PC-3 (cell line): Measurements from ENCODE around the gene SARM1. TPM values are rescaled to one million over a fixed set of nuclear protein-coding genes. Genes with fewer than 3 reads are reported as not detected.

Experiments
- ATAC-seq: fragments of 200-7000 bp; cut with Tn5 transposase; 2 replicates; pipeline ENCODE4 v1.9.1; 2020; ENCODE audit warnings: mild to moderate bottlenecking, moderate library complexity
- BruUV-seq: library from RNA; stranded (reverse); fragments of 400-500 nt; replicated peaks from 2 replicates; lab custom pipeline; 2021; lab: Mats Ljungman, UMichigan
- CTCF ChIA-PET: fragments of 300-600 bp; sonication (Branson Sonifier 250); formaldehyde crosslinking; loops from one replicate; lab custom pipeline; 2022; ENCODE audit warnings: antibody characterized with exemption; lab: Charles Lee
- POLR2A ChIA-PET: fragments of 300-600 bp; sonication (Branson Sonifier 250); formaldehyde crosslinking; loops from one replicate; lab custom pipeline; 2022; ENCODE audit warnings: antibody characterized with exemption; ENCODE audit not compliant: unreplicated experiment; lab: Charles Lee
- DNase-seq: peaks from one replicate; pipeline ENCODE4 v3.0.0-alpha.2; 2015
- H2AFZ ChIP-seq: fragments of 300-600 bp; sonication (generic); 2 replicates; pipeline ENCODE4 v1.6.0; 2016; ENCODE audit warnings: antibody characterized with exemption, low read length
- H3F3A ChIP-seq: fragments of 300-600 bp; sonication (generic); one replicate; pipeline ENCODE4 v1.6.0; 2017; ENCODE audit warnings: antibody characterized with exemption, low read length, control low read depth, mild to moderate bottlenecking; ENCODE audit not compliant: unreplicated experiment
- H3K27ac ChIP-seq: fragments of 300-600 bp; sonication (generic); 2 replicates; pipeline ENCODE4 v1.5.1; 2016; ENCODE audit warnings: mild to moderate bottlenecking, low read length
- H3K27me3 ChIP-seq: fragments of 300-600 bp; sonication (generic); 2 replicates; pipeline ENCODE4 v1.6.1; 2016; ENCODE audit warnings: low read length, mixed read lengths
- H3K36me3 ChIP-seq: fragments of 300-600 bp; sonication (generic); 2 replicates; pipeline ENCODE4 v1.6.1; 2016; ENCODE audit warnings: low read depth, mixed run types, low read length, mixed read lengths
- H3K4me1 ChIP-seq: fragments of 300-600 bp; sonication (generic); 2 replicates; pipeline ENCODE4 v1.5.1; 2016; ENCODE audit warnings: low read length; ENCODE audit not compliant: insufficient read depth
- H3K4me2 ChIP-seq: fragments of 300-600 bp; sonication (generic); 2 replicates; pipeline ENCODE4 v1.6.0; 2016; ENCODE audit warnings: low read length
- H3K4me3 ChIP-seq: fragments of 300-600 bp; sonication (generic); 2 replicates; pipeline ENCODE4 v1.5.1; 2016; ENCODE audit warnings: mild to moderate bottlenecking, low read length, mixed read lengths
- H3K79me2 ChIP-seq: fragments of 300-600 bp; sonication (generic); 2 replicates; pipeline ENCODE4 v1.6.1; 2017; ENCODE audit warnings: low read length, mixed read lengths
- H3K9ac ChIP-seq: fragments of 300-600 bp; sonication (generic); 2 replicates; pipeline ENCODE4 v1.6.0; 2016; ENCODE audit warnings: mild to moderate bottlenecking, low read length
- H3K9me2 ChIP-seq: fragments of 300-600 bp; sonication (generic); replicated peaks from 2 replicates; pipeline ENCODE4 v1.6.1; 2016; ENCODE audit warnings: mixed run types, low read length, mixed read lengths
- H3K9me3 ChIP-seq: fragments of 300-600 bp; sonication (generic); 2 replicates; pipeline ENCODE4 v1.6.1; 2016; ENCODE audit warnings: low read length, mixed read lengths
- H4K20me1 ChIP-seq: fragments of 300-600 bp; sonication (generic); 2 replicates; pipeline ENCODE4 v1.6.1; 2016; ENCODE audit warnings: low read length, mixed read lengths
- CTCF ChIP-seq: fragments of 300-600 bp; sonication (generic); conservative IDR thresholded peaks from 2 replicates; pipeline ENCODE4 v1.5.1; 2017; ENCODE audit warnings: antibody characterized with exemption, low read depth, mild to moderate bottlenecking, low read length
- EZH2 ChIP-seq: fragments of 300-600 bp; sonication (generic); IDR thresholded peaks from one replicate; pipeline ENCODE4 v1.6.1; 2017; ENCODE audit warnings: antibody characterized with exemption, mild to moderate bottlenecking, low read length; ENCODE audit not compliant: unreplicated experiment
- EZH2phosphoT487 ChIP-seq: fragments of 300-600 bp; sonication (generic); IDR thresholded peaks from 2 replicates; pipeline ENCODE4 v1.6.1; 2018; ENCODE audit warnings: mild to moderate bottlenecking, antibody characterized with exemption, low read length, borderline replicate concordance
- intact Hi-C: fragments of 100-400 bp; cut with micrococcal nuclease; formaldehyde crosslinking; loops from 2 replicates; pipeline ENCODE4 v1.9.0; 2023
- total RNA-seq: library from RNA; depleted of rRNA; stranded (reverse); fragments of >200 nt; gene quantifications from 2 replicates; pipeline ENCODE4 v1.2.3, GENCODE V29; 2014

Gene SARM1
- total RNA-seq, 1 experiment from 2014 or later = 6.7 TPM

GRCh38 chr17:28405632-28406472, 34.4 kb downstream of the SARM1 start, which contains the start of gene SLC46A1:
Gene SLC46A1, minus strand, starts transcription at chr17:28406212. Its CDS starts 98 bp downstream, at chr17:28406114.
- TF ChIP-seq EZH2phosphoT487 = peak; percentile 86
- no peak for TF ChIP-seq CTCF
- peak; percentile 38 for DNase-seq
- Histone ChIP-seq H3K9me3 (no peaks in the 10 kb centered on the region), H3K4me3 (peak within 1 kb of the TSS; percentile 88), H3K9ac (peak within 1 kb of the TSS; percentile 63), H4K20me1 (no peaks in the 10 kb centered on the region), H3K4me1 (peaks cover 20% of the 10 kb centered on the region), H3K4me2 (peak within 1 kb of the TSS; percentile 99), H3K27me3 (no peaks in the 10 kb centered on the region), H3K36me3 (no peaks in the 10 kb centered on the region), H3K27ac (no peak within 1 kb of the TSS), H3K9me2 (no peaks in the 10 kb centered on the region), H3F3A (no peaks in the 10 kb centered on the region), H2AFZ (peak within 1 kb of the TSS; percentile 92), H3K79me2 (peaks cover 22% of the 10 kb centered on the region)
- CTCF ChIA-PET = no interaction called here
- POLR2A ChIA-PET = interaction anchor here (0.6 kb wide), 1 partner anchor 175 kb away, joined by 4 read pairs; no protein-coding TSS in a partner anchor
- intact Hi-C loops = loop anchor here (10.0 kb wide), 1 partner anchor 139 kb away; no protein-coding TSS in a partner anchor
- peak; percentile 82 for ATAC-seq
- no TSS peak for BruUV-seq

- POLR2A ChIA-PET = no interaction called here
- intact Hi-C loops = loop anchor here (10.0 kb wide), 1 partner anchor 138 kb away; no protein-coding TSS in a partner anchor
Observed at GRCh38 chr17:28406473-28406814, 35.0 kb downstream of the SARM1 start.

More at GRCh38 chr17:28406473-28406814, 35.0 kb downstream of the SARM1 start:
- H3F3A ChIP-seq = no peaks in the 10 kb centered on the region
- H2AFZ ChIP-seq = peak overlapping the region; percentile 92
- no peaks in the 10 kb centered on the region for H3K9me3 ChIP-seq
- BruUV-seq = no TSS peak
- no peak for TF ChIP-seq EZH2phosphoT487
- no peak for TF ChIP-seq EZH2
- no peak for TF ChIP-seq CTCF
- no peaks in the 10 kb centered on the region for H3K36me3 ChIP-seq
- CTCF ChIA-PET = no interaction called here
- no peak overlapping the region for H3K27ac ChIP-seq
- H3K27me3 ChIP-seq = no peaks in the 10 kb centered on the region
- ATAC-seq = no peak
- no peaks in the 10 kb centered on the region for H4K20me1 ChIP-seq
- peak overlapping the region; percentile 99 for H3K4me2 ChIP-seq
- peaks cover 20% of the 10 kb centered on the region for H3K4me1 ChIP-seq
- H3K4me3 ChIP-seq = peak overlapping the region; percentile 88
- H3K9ac ChIP-seq = no peak overlapping the region
- no peaks in the 10 kb centered on the region for H3K9me2 ChIP-seq
- H3K79me2 ChIP-seq = peaks cover 22% of the 10 kb centered on the region
- DNase-seq = no peak
